ENCODE data around the gene TMEM39B. TPM values are rescaled to one million over a fixed set of nuclear protein-coding genes. Genes with fewer than 3 reads are reported as not detected.

TMEM39B gene
- polyA plus RNA-seq, 1 donor from 2014 or later: 18.1 TPM

- no peaks in the 10 kb centered on the region for H3K79me2 ChIP-seq (replicated peaks; ENCODE audit: insufficient read depth, low read length)
- no peak overlapping the region for H3K27ac ChIP-seq (ENCODE audit: low read length)
- no peaks in the 10 kb centered on the region for H3K9me2 ChIP-seq (ENCODE audit: insufficient read depth, low read length)
- H3K4me3 ChIP-seq (ENCODE audit: low read length): no peak overlapping the region
- H4K20me1 ChIP-seq (ENCODE audit: insufficient read depth): no peaks in the 10 kb centered on the region
- TF ChIP-seq CTCF (IDR thresholded peaks at IDR 0.05; ENCODE audit: poor library complexity, severe bottlenecking) (no peak), TAF1 (IDR thresholded peaks at IDR 0.05; ENCODE audit: low read depth) (no peak), POLR2AphosphoS5 (IDR thresholded peaks at IDR 0.05) (no peak), EP300 (conservative IDR thresholded peaks at IDR 0.05; ENCODE audit: poor library complexity, severe bottlenecking) (no peak)
- H2AFZ ChIP-seq (ENCODE audit: low read depth, low read length): no peak overlapping the region
- H3K9me3 ChIP-seq (ENCODE audit: low read length): no peaks in the 10 kb centered on the region
- H3K9ac ChIP-seq (ENCODE audit: low read length): no peak overlapping the region
- no peak overlapping the region for H3K4me2 ChIP-seq (ENCODE audit: low read length)
- peaks cover 17% of the 10 kb centered on the region for H3K36me3 ChIP-seq (ENCODE audit: insufficient read depth, low read length)
- no peaks in the 10 kb centered on the region for H3K27me3 ChIP-seq (ENCODE audit: insufficient read depth, low read depth, low read length)
- no peaks in the 10 kb centered on the region for H3F3A ChIP-seq (ENCODE audit: insufficient read depth, low read length, poor library complexity, severe bottlenecking)
Observed at GRCh38 chr1:32056598-32056997, 16.1 kb upstream of the TMEM39B start.

DNA sequence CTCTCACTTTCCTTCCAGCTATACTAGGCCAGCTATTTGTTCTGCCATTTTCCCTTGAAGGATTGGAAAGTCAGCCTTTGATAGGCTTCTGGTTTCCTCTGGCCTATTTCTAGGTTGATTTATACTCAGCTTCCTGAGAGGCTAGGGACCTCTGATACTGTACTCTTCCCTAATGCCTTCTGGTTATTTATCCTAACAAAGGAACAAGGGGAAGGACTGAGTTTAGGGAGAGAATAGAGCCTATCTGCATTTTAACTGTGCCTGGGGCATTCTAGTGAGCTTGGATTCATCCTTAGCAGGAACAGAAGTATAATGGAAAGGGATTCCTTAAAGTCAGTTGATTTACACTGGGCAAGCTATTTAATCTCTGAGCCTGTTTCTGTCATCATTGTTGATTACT, 11.8 kb upstream of the TMEM39B start:
- peaks cover 17% of the 10 kb centered on the region for H3K36me3 ChIP-seq (ENCODE audit: insufficient read depth, low read length)

More for the DNA sequence above, 11.8 kb upstream of the TMEM39B start:
- H3K4me3 ChIP-seq (ENCODE audit: low read length): no peak overlapping the region
- no peak overlapping the region for H3K4me2 ChIP-seq (ENCODE audit: low read length)
- no peak overlapping the region for H2AFZ ChIP-seq (ENCODE audit: low read depth, low read length)
- no peaks in the 10 kb centered on the region for H4K20me1 ChIP-seq (ENCODE audit: insufficient read depth)
- H3K9me3 ChIP-seq (ENCODE audit: low read length): no peaks in the 10 kb centered on the region
- TF ChIP-seq POLR2AphosphoS5 (IDR thresholded peaks at IDR 0.05): no peak
- TF ChIP-seq EP300 (conservative IDR thresholded peaks at IDR 0.05; ENCODE audit: poor library complexity, severe bottlenecking): no peak
- no peak for TF ChIP-seq TAF1 (IDR thresholded peaks at IDR 0.05; ENCODE audit: low read depth)
- no peak for TF ChIP-seq EZH2 (IDR thresholded peaks at IDR 0.05; ENCODE audit: borderline replicate concordance, insufficient read depth, low read length, poor library complexity, severe bottlenecking)
- TF ChIP-seq CTCF (IDR thresholded peaks at IDR 0.05; ENCODE audit: poor library complexity, severe bottlenecking): no peak
- TF ChIP-seq RAD21 (conservative IDR thresholded peaks at IDR 0.05): no peak
- TF ChIP-seq REST (IDR thresholded peaks at IDR 0.05; ENCODE audit: borderline replicate concordance): no peak
- TF ChIP-seq MXI1 (conservative IDR thresholded peaks at IDR 0.05; ENCODE audit: poor library complexity, severe bottlenecking): no peak
- TF ChIP-seq SMC3 (conservative IDR thresholded peaks at IDR 0.05; ENCODE audit: poor library complexity): no peak
- no peaks in the 10 kb centered on the region for H3K79me2 ChIP-seq (replicated peaks; ENCODE audit: insufficient read depth, low read length)
- no peaks in the 10 kb centered on the region for H3K27me3 ChIP-seq (ENCODE audit: insufficient read depth, low read depth, low read length)
- H3K9me2 ChIP-seq (ENCODE audit: insufficient read depth, low read length): no peaks in the 10 kb centered on the region
- H3K9ac ChIP-seq (ENCODE audit: low read length): no peak overlapping the region
- no peak overlapping the region for H3K27ac ChIP-seq (ENCODE audit: low read length)
- peaks cover 4% of the 10 kb centered on the region for H3F3A ChIP-seq (ENCODE audit: insufficient read depth, low read length, poor library complexity, severe bottlenecking)
